Cardiac fibroblast (primary cell): ENCODE data around the gene ZNF776.
"Not testable (repeated sequence)": the region's sequence is repeated elsewhere in the genome, so short reads cannot be mapped to it uniquely, and the experiment has no call there.

Experiments
- DNase-seq, 2 donors: peaks; one replicate each; pipeline versions ENCODE4 v3.0.0 to v3.0.0-alpha.2; 2010; ENCODE audit warnings: low read depth in 2 of 2
- H3K4me3 ChIP-seq, 2 donors: replicated peaks in 1 of 2; 1 replicate in 1 of 2; 2 replicates in 1 of 2; pipeline ENCODE4 v1.5.1; 2011; ENCODE audit warnings: low read depth in 2 of 2, low read length in 2 of 2, mild to moderate bottlenecking in 2 of 2, moderate library complexity in 1 of 2
- CTCF ChIP-seq: IDR thresholded peaks from one replicate; pipeline ENCODE4 v1.5.1; 2011; ENCODE audit warnings: low read depth, mild to moderate bottlenecking, low read length, inconsistent platforms

Gene ZNF776

GRCh38 chr19:57789288-57789687 lies 42.7 kb downstream of the ZNF776 start:
- no peak for DNase-seq
- no peak for TF ChIP-seq CTCF
- H3K4me3 ChIP-seq, result no peak overlapping the region

GRCh38 chr19:57796580-57796979 lies 50.0 kb downstream of the ZNF776 start:
- not testable (repeated sequence) for DNase-seq, H3K4me3 ChIP-seq

GRCh38 chr19:57800696-57801095 lies 54.1 kb downstream of the ZNF776 start:
- no peak for TF ChIP-seq CTCF
- H3K4me3 ChIP-seq, result no peak overlapping the region
- no peak for DNase-seq

GRCh38 chr19:57802269-57802668 lies 55.7 kb downstream of the ZNF776 start:
- TF ChIP-seq CTCF, result no peak
- no peak overlapping the region for H3K4me3 ChIP-seq

GRCh38 chr19:57803265-57803593 lies 56.6 kb downstream of the ZNF776 start:
- peak overlapping the region; percentile 52 to 69 for H3K4me3 ChIP-seq
- no peak for DNase-seq

More at GRCh38 chr19:57802269-57802668, 55.7 kb downstream of the ZNF776 start:
- no peak for DNase-seq

GRCh38 chr19:57803594-57804325 lies 57.1 kb downstream of the ZNF776 start:
- H3K4me3 ChIP-seq, result peak overlapping the region; percentile 52 to 69
- TF ChIP-seq CTCF, result no peak
- peak; percentile 76 to 82 for DNase-seq

More at GRCh38 chr19:57803265-57803593, 56.6 kb downstream of the ZNF776 start:
- TF ChIP-seq CTCF, result no peak

GRCh38 chr19:57807541-57807940 lies 60.9 kb downstream of the ZNF776 start:
- no peak overlapping the region for H3K4me3 ChIP-seq
- no peak for TF ChIP-seq CTCF
- peak; percentile 50 to 58 for DNase-seq
